ENCODE data around the gene ISY1. TPM values are rescaled to one million over a fixed set of nuclear protein-coding genes. Genes with fewer than 3 reads are reported as not detected.

Gene ISY1
- total RNA-seq, 1 donor from 2014 or later, result 61.9 TPM

- peaks cover 10% of the 10 kb centered on the region for H3K4me1 Mint-ChIP-seq (ENCODE audit: unreplicated experiment)
These were observed 82.4 kb downstream of the ISY1 start for GRCh38 chr3:129078510-129078909.

More at GRCh38 chr3:129078510-129078909, 82.4 kb downstream of the ISY1 start:
- Mint-ChIP-seq H3K4me3 (ENCODE audit: unreplicated experiment) (no peak overlapping the region), H3K36me3 (ENCODE audit: low read depth, unreplicated experiment) (no peaks in the 10 kb centered on the region), H3K27me3 (ENCODE audit: unreplicated experiment) (peaks cover 4% of the 10 kb centered on the region), H3K27ac (ENCODE audit: unreplicated experiment) (no peak overlapping the region), H3K9me3 (ENCODE audit: unreplicated experiment) (no peaks in the 10 kb centered on the region)
- no peak for TF ChIP-seq CTCF (IDR thresholded peaks at IDR 0.05; ENCODE audit: unreplicated experiment)
- DNase-seq (ENCODE audit: low spot score), result no peak

Other genes starting within 250 kb of the ISY1 start
- gene CFAP92, start 167.0 kb downstream of the ISY1 start, total RNA-seq (ENCODE audit: unreplicated experiment), result 3.7 TPM
- gene EFCC1, start 159.8 kb downstream of the ISY1 start, total RNA-seq (ENCODE audit: unreplicated experiment), result 15.9 TPM
- gene GP9, start 100.3 kb downstream of the ISY1 start, total RNA-seq (ENCODE audit: unreplicated experiment), result 1.5 TPM
- 53.0 TPM for gene RAB43, start 39.3 kb downstream of the ISY1 start, total RNA-seq (ENCODE audit: unreplicated experiment)
- gene CNBP, start 22.8 kb upstream of the ISY1 start, total RNA-seq (ENCODE audit: unreplicated experiment), result 192 TPM
- 149 TPM for gene COPG1, start 88.5 kb upstream of the ISY1 start, total RNA-seq (ENCODE audit: unreplicated experiment)
- 36.4 TPM for gene HMCES, start 117.8 kb upstream of the ISY1 start, total RNA-seq (ENCODE audit: unreplicated experiment)